ENCODE data around the gene SFXN5. TPM values are rescaled to one million over a fixed set of nuclear protein-coding genes. Genes with fewer than 3 reads are reported as not detected.

Gene SFXN5
- total RNA-seq, 1 experiment from 2014 or later, result 22.0 TPM

DNA sequence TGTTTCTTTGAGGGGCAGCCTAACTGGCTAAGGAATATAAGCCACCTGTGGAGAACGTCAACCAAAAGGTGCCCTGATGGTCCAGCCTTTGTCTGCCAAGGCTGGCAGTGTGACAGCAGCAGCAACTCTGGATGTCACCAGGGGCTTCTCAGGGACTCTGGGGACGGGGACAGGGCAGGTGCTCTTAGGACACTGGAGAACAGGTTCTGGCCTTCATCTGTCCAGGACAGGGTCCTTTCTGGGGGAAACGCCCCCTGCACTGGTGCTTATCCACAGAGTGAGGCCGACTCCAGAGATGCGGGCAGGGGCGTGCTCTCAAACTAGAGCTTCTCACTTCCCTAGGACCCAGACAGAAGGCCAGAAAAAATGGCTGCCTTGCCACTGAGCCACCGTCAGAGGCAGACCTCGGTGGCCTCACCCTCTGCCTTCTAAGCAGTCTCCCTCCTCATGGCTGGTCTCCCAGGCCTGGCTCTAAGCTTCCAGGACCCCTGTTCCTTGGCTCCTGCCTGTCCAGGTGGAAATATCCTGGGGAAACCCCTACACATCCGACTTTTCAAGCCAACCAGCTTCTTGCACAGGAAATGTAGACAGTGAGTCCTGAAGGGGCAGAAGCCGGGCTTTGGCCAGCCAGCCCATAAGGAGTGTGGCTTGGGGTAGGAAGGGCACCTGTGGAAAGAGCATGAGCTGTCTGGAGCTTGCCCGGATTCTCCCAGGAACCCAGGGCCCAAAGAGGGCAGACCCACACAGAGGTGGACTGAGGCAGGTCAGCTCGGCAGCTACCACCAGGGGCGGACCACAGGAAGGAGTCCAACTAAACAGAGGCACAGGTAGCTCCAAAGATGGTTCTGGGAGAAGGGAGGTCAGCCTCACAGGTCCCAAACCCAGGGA is 11.3 kb upstream of the SFXN5 start:
- ATAC-seq, result no peak
- Histone ChIP-seq H3K4me2 (ENCODE audit: low read length) (no peak overlapping the region), H3F3A (ENCODE audit: low read length, unreplicated experiment) (no peaks in the 10 kb centered on the region), H3K9me2 (replicated peaks; ENCODE audit: low read length) (no peaks in the 10 kb centered on the region), H3K9ac (ENCODE audit: low read length) (no peak overlapping the region), H2AFZ (ENCODE audit: low read length) (no peak overlapping the region), H3K27me3 (ENCODE audit: low read length) (no peaks in the 10 kb centered on the region), H3K4me1 (ENCODE audit: insufficient read depth, low read length) (no peaks in the 10 kb centered on the region), H3K4me3 (ENCODE audit: low read length) (no peak overlapping the region), H3K27ac (ENCODE audit: low read length) (no peak overlapping the region), H3K36me3 (ENCODE audit: low read depth, low read length) (peaks cover 11% of the 10 kb centered on the region), H4K20me1 (ENCODE audit: low read length) (0 out of 2 replicates have a peak, but pooled peaks cover under 1% of the 10 kb centered on the region), H3K79me2 (ENCODE audit: low read length) (peaks cover 18% of the 10 kb centered on the region; the same call in 1 of the 2 replicates), H3K9me3 (ENCODE audit: low read length) (no peaks in the 10 kb centered on the region)
- no TSS peak for BruUV-seq (replicated peaks)
- ChIA-PET CTCF (no interaction called here), POLR2A (ENCODE audit: unreplicated experiment) (no interaction called here)
- DNase-seq, result no peak
- TF ChIP-seq EZH2 (IDR thresholded peaks at IDR 0.05; ENCODE audit: low read length, unreplicated experiment) (no peak), EZH2phosphoT487 (IDR thresholded peaks at IDR 0.05; ENCODE audit: borderline replicate concordance, low read length) (no peak)
- TF ChIP-seq, protein P1, sequence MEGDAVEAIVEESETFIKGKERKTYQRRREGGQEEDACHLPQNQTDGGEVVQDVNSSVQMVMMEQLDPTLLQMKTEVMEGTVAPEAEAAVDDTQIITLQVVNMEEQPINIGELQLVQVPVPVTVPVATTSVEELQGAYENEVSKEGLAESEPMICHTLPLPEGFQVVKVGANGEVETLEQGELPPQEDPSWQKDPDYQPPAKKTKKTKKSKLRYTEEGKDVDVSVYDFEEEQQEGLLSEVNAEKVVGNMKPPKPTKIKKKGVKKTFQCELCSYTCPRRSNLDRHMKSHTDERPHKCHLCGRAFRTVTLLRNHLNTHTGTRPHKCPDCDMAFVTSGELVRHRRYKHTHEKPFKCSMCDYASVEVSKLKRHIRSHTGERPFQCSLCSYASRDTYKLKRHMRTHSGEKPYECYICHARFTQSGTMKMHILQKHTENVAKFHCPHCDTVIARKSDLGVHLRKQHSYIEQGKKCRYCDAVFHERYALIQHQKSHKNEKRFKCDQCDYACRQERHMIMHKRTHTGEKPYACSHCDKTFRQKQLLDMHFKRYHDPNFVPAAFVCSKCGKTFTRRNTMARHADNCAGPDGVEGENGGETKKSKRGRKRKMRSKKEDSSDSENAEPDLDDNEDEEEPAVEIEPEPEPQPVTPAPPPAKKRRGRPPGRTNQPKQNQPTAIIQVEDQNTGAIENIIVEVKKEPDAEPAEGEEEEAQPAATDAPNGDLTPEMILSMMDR (conservative IDR thresholded peaks at IDR 0.05; ENCODE audit: low read depth, low read length), result no peak
- intact Hi-C loops (cut with micrococcal nuclease), result no loop called here

DNA sequence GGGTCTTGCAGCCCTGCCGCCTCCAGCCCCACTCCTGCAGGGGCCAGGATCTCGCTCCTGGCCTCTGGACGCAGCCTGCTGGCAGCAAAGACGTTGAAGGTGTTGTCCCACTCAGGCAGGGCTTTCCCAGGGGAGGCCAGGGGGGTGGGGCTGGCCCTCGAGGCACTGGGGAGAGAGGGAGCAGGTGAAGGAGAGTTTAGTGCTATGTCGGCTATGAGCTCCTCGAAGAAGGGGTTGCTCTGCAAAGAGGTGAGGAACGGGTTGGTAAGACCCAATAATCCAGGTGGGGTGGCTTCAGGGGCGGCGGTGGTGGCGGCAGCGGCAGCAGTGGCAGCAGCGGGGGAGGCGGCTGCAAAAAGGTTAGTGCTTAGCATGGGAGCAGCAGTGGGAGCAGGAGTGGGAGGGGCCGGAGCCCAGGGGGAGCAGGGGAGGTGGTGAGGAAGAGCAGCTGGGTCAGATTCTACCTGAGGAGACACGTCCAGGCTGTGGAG is 9.7 kb upstream of the SFXN5 start:
- Histone ChIP-seq H3K79me2 (ENCODE audit: low read length) (peaks cover 18% of the 10 kb centered on the region; the same call in 1 of the 2 replicates), H3K4me1 (ENCODE audit: insufficient read depth, low read length) (no peaks in the 10 kb centered on the region), H3K4me2 (ENCODE audit: low read length) (no peak overlapping the region), H3F3A (ENCODE audit: low read length, unreplicated experiment) (no peaks in the 10 kb centered on the region), H3K9me3 (ENCODE audit: low read length) (no peaks in the 10 kb centered on the region), H3K27me3 (ENCODE audit: low read length) (no peaks in the 10 kb centered on the region), H3K9me2 (replicated peaks; ENCODE audit: low read length) (no peaks in the 10 kb centered on the region), H3K4me3 (ENCODE audit: low read length) (no peak overlapping the region), H3K27ac (ENCODE audit: low read length) (no peak overlapping the region), H4K20me1 (ENCODE audit: low read length) (0 out of 2 replicates have a peak, but pooled peaks cover 3% of the 10 kb centered on the region), H2AFZ (ENCODE audit: low read length) (no peak overlapping the region), H3K36me3 (ENCODE audit: low read depth, low read length) (peaks cover 8% of the 10 kb centered on the region), H3K9ac (ENCODE audit: low read length) (no peak overlapping the region)
- no peak for ATAC-seq
- ChIA-PET POLR2A (ENCODE audit: unreplicated experiment) (no interaction called here), CTCF (no interaction called here)
- TF ChIP-seq, protein P1 (conservative IDR thresholded peaks at IDR 0.05; ENCODE audit: low read depth, low read length), result no peak
- TF ChIP-seq EZH2phosphoT487 (IDR thresholded peaks at IDR 0.05; ENCODE audit: borderline replicate concordance, low read length), result no peak
- no peak for TF ChIP-seq EZH2 (IDR thresholded peaks at IDR 0.05; ENCODE audit: low read length, unreplicated experiment)
- no peak for DNase-seq
- BruUV-seq (replicated peaks), result no TSS peak
- intact Hi-C loops (cut with micrococcal nuclease), result no loop called here
